ENCODE measurements around the gene IL17F. TPM values are rescaled to one million over a fixed set of nuclear protein-coding genes. Genes with fewer than 3 reads are reported as not detected.
A peak's percentile ranks its signal among the peaks of the same experiment; 100 is the strongest.

Gene IL17F
- total and polyA plus RNA-seq, 2 experiments from 2014 or later, result not detected

DNA sequence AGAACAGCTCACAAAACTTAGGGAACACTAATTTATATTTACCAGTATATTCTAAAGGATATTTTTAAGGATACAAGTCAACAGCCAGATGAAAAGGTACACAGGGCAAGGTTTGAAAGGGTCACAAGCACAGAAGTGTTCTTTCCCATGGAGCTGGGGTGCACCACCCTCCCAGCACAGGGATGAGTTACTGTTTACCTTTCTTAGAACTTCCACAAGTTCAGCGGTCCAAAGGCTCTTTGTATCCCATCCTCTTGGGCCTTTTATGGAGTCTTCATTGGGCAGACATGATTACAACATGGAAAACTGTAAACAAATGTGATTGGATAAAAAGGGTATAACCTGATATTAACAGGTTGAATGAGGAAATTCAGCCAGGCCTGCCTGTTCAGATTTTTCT, 1.1 kb upstream of the IL17F start:
- WGBS, 2 experiments (ENCODE audit: low coverage in 1 of 2, low lambda C conversion rate in 2 of 2, missing lambda C conversion rate in 2 of 2), result 45 to 56% methylated on average over 1 of the region's 1 CpG
- Histone ChIP-seq H2AFZ (no peak overlapping the region), H3K36me3 (ENCODE audit: low read depth) (no peaks in the 10 kb centered on the region), H3K9ac (no peak overlapping the region), H3K27me3 (replicated peaks; ENCODE audit: insufficient read depth) (peaks cover 38% of the 10 kb centered on the region), H3F3A (ENCODE audit: insufficient read depth) (no peaks in the 10 kb centered on the region), H3K4me3 (no peak overlapping the region), H3K79me2 (ENCODE audit: insufficient read depth) (no peaks in the 10 kb centered on the region), H3K27ac (no peak overlapping the region), H4K20me1 (ENCODE audit: insufficient read depth) (no peaks in the 10 kb centered on the region), H3K4me2 (ENCODE audit: unreplicated experiment) (no peak overlapping the region), H3K9me2 (ENCODE audit: insufficient read depth) (no peaks in the 10 kb centered on the region), H3K4me1 (ENCODE audit: insufficient read depth) (no peaks in the 10 kb centered on the region), H3K9me3 (ENCODE audit: low read depth) (no peaks in the 10 kb centered on the region)
- DNase-seq, result no peak
- TF ChIP-seq EZH2phosphoT487 (IDR thresholded peaks at IDR 0.05; ENCODE audit: insufficient read depth, low read depth), result no peak
- no peak for TF ChIP-seq EZH2 (IDR thresholded peaks at IDR 0.05; ENCODE audit: insufficient read depth, poor library complexity, severe bottlenecking)
- in situ Hi-C loops (cut with MboI), result no loop called here

DNA sequence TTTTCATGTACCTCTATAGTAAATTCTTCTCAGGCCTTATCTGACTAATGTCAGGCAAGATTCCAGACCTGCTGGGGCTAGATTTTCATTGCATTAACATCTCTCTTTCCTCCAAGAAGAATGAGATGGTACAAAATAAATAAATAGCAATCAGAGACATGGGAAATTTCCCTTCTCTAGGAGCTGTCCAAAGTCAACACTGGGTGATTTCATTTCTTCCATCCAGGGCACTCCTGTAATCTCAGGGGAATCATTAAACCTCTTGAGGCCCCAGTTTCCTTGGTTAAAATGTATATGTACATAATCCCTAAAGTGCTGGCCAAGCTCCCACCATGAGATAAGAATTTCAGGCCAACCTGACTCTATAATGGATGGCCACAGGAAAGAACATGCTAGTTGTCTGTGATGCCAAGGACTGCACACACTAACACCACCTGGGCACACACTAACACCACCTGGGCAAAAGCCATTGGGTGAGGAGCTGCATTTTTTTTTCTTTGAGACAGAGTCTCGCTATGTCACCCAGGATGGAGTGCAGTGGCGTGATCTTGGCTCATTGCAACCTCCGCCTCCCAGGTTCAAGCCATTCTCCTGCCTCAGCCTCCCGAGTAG, 912 bp downstream of the IL17F start:
- no peaks in the 10 kb centered on the region for H3K36me3 ChIP-seq (ENCODE audit: low read depth)
- H3K4me3 ChIP-seq, result no peak overlapping the region
- H3K9me3 ChIP-seq (ENCODE audit: low read depth), result no peaks in the 10 kb centered on the region
- peaks cover 32% of the 10 kb centered on the region for H3K27me3 ChIP-seq (replicated peaks; ENCODE audit: insufficient read depth)
- no peak overlapping the region for H3K4me2 ChIP-seq (ENCODE audit: unreplicated experiment)
- H3K79me2 ChIP-seq (ENCODE audit: insufficient read depth), result no peaks in the 10 kb centered on the region
- in situ Hi-C loops (cut with MboI), result no loop called here
- TF ChIP-seq EZH2phosphoT487 (IDR thresholded peaks at IDR 0.05; ENCODE audit: insufficient read depth, low read depth) (no peak), EZH2 (IDR thresholded peaks at IDR 0.05; ENCODE audit: insufficient read depth, poor library complexity, severe bottlenecking) (no peak)
- H3F3A ChIP-seq (ENCODE audit: insufficient read depth), result no peaks in the 10 kb centered on the region
- DNase-seq, result peak; percentile 9
- no peak overlapping the region for H3K27ac ChIP-seq
- WGBS, 2 experiments (ENCODE audit: low coverage in 1 of 2, low lambda C conversion rate in 2 of 2, missing lambda C conversion rate in 2 of 2), result 59 to 61% methylated on average over 4 of the region's 4 CpGs
- H2AFZ ChIP-seq, result no peak overlapping the region
- H3K9ac ChIP-seq, result no peak overlapping the region
- H3K9me2 ChIP-seq (ENCODE audit: insufficient read depth), result no peaks in the 10 kb centered on the region
- H4K20me1 ChIP-seq (ENCODE audit: insufficient read depth), result no peaks in the 10 kb centered on the region
- H3K4me1 ChIP-seq (ENCODE audit: insufficient read depth), result no peaks in the 10 kb centered on the region

DNA sequence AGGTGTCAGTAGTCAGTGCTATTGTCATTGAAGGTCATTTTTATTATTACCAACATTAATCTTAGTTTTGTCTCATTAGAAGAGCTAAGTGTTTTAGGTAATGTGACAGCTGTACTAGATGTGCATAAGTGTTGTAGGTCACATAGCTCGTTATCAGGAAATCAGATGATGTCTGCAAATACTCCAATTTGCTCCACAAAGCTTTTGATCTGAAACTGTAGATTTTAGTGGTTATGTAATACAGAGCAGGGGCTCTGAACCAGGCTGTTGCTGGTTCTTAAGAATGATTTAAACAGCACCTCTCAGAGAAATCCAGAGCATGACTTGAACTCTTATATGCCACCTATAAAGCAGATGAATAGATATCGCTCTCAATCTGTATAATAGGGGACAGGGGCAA, 2.5 kb downstream of the IL17F start:
- 20 to 23% methylated on average over 2 of the region's 2 CpGs for WGBS, 2 experiments (ENCODE audit: low coverage in 1 of 2, low lambda C conversion rate in 2 of 2, missing lambda C conversion rate in 2 of 2)
- Histone ChIP-seq H3K9ac (no peak overlapping the region), H3K36me3 (ENCODE audit: low read depth) (no peaks in the 10 kb centered on the region), H3F3A (ENCODE audit: insufficient read depth) (no peaks in the 10 kb centered on the region), H3K27me3 (replicated peaks; ENCODE audit: insufficient read depth) (peaks cover 31% of the 10 kb centered on the region), H3K4me1 (ENCODE audit: insufficient read depth) (no peaks in the 10 kb centered on the region), H3K4me2 (ENCODE audit: unreplicated experiment) (no peak overlapping the region), H4K20me1 (ENCODE audit: insufficient read depth) (no peaks in the 10 kb centered on the region), H3K9me2 (ENCODE audit: insufficient read depth) (no peaks in the 10 kb centered on the region), H3K4me3 (no peak overlapping the region), H2AFZ (no peak overlapping the region), H3K27ac (no peak overlapping the region), H3K79me2 (ENCODE audit: insufficient read depth) (no peaks in the 10 kb centered on the region), H3K9me3 (ENCODE audit: low read depth) (no peaks in the 10 kb centered on the region)
- DNase-seq, result no peak
- no peak for TF ChIP-seq EZH2phosphoT487 (IDR thresholded peaks at IDR 0.05; ENCODE audit: insufficient read depth, low read depth)
- no peak for TF ChIP-seq EZH2 (IDR thresholded peaks at IDR 0.05; ENCODE audit: insufficient read depth, poor library complexity, severe bottlenecking)
- in situ Hi-C loops (cut with MboI), result no loop called here

DNA sequence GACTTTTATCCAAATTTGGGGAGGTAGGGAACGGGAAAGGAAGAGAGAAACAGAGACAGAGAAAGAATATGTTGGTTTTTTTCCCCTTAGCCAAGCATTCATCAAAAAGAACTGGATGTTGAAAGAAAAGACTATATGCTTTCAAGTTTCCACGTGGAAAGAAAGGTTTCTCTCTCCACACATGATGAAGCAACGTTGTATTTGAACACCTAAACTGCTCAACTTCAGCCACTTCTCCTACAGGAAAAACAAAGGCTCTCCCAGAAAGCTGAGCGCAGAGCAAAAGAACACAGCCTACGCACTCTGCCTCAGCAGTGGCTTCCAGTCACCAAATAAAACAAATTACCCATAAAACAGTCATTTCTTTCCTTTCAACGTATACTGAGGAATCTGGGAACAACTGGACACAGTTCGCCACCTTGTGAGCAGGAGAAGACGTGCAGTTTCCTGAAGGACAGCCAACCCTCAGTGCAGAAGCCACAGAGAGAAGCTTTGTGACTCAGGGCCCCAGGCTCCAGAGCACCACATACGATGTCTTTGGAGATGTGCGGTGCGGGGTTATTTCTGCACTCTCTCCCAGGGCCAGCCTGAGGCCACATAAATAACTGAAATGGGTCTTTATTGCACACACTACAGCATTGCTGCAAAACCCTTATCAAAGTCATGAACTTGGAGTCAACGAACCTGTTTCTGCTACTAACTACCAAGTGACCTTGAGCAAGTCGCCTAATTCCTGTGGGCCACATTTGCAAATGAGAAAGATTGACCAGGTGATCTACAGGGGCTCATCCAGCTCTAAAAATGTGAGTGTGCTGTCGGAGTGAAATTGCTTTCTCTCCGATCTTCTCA, 10.1 kb downstream of the IL17F start:
- no peak for TF ChIP-seq EZH2phosphoT487 (IDR thresholded peaks at IDR 0.05; ENCODE audit: insufficient read depth, low read depth)
- no peak for TF ChIP-seq EZH2 (IDR thresholded peaks at IDR 0.05; ENCODE audit: insufficient read depth, poor library complexity, severe bottlenecking)
- peak overlapping the region; percentile 49 for H2AFZ ChIP-seq
- no peak overlapping the region for H3K9ac ChIP-seq
- no peaks in the 10 kb centered on the region for H3K36me3 ChIP-seq (ENCODE audit: low read depth)
- peaks cover 6% of the 10 kb centered on the region; the same call in 1 of the 2 replicates for H3K27me3 ChIP-seq (replicated peaks; ENCODE audit: insufficient read depth)
- in situ Hi-C loops (cut with MboI), result no loop called here
- no peak overlapping the region for H3K4me2 ChIP-seq (ENCODE audit: unreplicated experiment)
- H3F3A ChIP-seq (ENCODE audit: insufficient read depth), result no peaks in the 10 kb centered on the region
- no peaks in the 10 kb centered on the region for H4K20me1 ChIP-seq (ENCODE audit: insufficient read depth)
- H3K4me1 ChIP-seq (ENCODE audit: insufficient read depth), result no peaks in the 10 kb centered on the region
- no peak overlapping the region for H3K27ac ChIP-seq
- no peaks in the 10 kb centered on the region for H3K9me2 ChIP-seq (ENCODE audit: insufficient read depth)
- peak; percentile 84 for DNase-seq
- no peaks in the 10 kb centered on the region for H3K9me3 ChIP-seq (ENCODE audit: low read depth)
- H3K79me2 ChIP-seq (ENCODE audit: insufficient read depth), result no peaks in the 10 kb centered on the region
- WGBS, 2 experiments (ENCODE audit: low coverage in 1 of 2, low lambda C conversion rate in 2 of 2, missing lambda C conversion rate in 2 of 2), result 37 to 38% methylated on average over 15 of the region's 15 CpGs
- peak overlapping the region; percentile 19; the same call in 1 of the 2 replicates for H3K4me3 ChIP-seq

All from GM23248 (cell line).